GM21423 (cell line): ENCODE data around the gene CSTF1.

Experiments used
- ATAC-seq: cut with Tn5 transposase; IDR thresholded peaks from one replicate; pipeline ENCODE4 v1.9.1; 2021; ENCODE audit warnings: mild to moderate bottlenecking, moderate library complexity; ENCODE audit not compliant: unreplicated experiment

Gene CSTF1

DNA sequence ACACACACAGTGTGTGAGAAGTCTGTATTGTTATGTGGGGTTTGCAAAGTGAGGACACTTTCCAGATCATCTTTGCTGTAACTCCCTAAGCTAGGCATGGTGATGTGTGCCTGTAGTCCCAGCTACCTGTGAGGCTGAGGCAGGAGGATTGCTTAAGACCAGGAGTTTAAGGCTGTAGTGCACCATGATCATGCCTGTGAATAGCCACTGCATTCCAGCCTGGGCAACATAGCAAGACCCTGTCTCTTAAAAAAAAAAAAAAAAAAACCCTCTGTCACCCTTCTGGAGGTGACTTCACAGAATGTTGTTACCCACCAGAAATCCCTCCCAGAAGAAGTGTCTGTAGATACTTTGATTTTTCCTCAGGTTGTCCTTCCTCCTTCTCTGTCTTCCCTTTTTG, 34.5 kb downstream of the CSTF1 start:
- no peak for ATAC-seq

DNA sequence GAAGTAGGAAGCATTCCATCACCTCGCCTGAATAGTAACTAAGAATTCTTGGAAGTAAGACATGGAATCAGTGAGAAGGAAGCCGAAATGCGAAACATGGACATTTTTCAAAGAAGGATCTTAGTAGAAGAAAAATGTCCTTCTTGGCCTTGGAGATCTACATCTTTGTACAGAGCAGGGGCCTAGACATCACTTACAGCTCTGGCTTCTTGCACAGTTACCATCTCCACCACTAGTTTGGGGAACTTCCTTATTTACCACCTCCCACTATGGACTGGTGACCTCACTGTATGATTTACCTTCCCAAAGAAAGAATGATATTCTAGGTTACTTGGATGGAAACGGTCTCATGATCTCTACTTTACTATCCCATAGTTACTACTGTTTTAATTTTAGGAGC, 35.4 kb downstream of the CSTF1 start:
- no peak for ATAC-seq

DNA sequence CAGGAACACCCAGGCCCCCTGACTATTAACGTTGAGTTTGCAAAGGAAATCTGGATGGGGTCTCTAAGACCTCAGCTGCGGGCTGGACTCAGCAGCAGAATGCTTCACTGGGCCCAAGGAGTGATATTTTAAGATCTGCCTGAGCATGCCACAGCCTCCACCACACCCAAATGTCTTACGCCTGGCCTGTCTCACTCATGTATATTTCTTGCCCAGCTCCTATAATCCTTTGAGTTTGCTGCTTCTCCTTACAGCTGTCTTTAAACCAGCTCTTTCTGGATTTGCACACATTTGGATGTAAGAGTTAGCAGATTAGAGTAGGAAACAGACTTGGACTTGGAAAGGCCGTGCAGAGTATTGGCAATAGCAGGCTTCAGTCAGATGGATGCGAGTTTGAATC, 36.0 kb downstream of the CSTF1 start:
- no peak for ATAC-seq

DNA sequence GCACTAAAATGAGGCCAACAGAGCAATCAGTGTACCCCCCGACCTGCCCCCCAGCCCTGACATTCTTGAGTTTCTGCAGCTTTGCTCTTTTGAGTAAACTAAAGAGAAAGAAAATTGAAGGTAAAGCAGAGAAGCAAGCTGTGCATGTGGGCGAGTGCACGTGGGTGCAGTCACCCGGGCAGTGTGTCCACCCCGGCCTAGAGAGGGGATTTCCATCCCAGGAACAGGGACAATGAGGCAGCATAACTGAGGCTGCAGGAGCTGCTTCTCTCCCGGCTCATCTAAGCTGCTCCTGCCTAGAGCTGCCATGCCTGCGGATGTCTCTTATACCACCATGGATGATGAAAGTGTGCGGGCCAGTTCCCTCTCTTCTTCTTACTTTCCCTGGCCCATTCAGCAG, 36.4 kb downstream of the CSTF1 start:
- ATAC-seq = no peak

DNA sequence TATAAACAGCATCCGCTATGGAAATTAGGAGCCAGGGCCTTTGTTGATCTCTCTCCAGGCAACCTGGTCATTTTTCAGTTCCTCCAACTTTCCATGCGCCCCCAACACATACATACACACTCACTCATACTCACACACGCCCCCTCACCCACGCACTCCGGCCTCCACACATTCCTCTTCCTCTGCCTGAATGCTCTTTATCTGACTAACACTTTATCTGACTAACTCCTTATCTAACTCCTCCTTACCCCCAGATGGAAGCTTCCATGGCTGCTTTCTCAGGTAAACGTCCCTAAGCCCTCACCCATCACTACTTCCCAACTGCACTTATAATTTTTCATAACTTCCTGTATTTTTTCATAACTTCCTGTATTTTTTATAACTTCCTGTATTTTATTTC, 37.1 kb downstream of the CSTF1 start:
- ATAC-seq = no peak

DNA sequence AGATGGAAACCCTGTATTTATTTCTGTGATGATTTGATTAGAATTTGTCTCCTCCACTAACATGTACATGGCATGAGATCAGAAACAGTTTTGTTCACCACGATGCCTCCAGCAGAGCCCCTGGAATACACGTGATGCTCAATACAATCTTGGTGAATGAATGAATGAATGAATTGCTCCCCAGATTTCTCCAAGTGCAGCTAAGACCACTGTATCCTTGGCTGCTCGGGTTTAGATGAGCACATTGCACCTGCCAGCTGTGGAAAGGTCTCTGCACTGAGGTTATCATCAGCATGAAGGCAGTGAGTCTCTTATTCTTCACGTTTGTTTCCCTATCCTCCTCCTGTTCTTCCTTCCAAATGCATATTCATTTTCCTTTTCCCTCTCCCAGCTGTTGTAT, 37.5 kb downstream of the CSTF1 start:
- no peak for ATAC-seq

DNA sequence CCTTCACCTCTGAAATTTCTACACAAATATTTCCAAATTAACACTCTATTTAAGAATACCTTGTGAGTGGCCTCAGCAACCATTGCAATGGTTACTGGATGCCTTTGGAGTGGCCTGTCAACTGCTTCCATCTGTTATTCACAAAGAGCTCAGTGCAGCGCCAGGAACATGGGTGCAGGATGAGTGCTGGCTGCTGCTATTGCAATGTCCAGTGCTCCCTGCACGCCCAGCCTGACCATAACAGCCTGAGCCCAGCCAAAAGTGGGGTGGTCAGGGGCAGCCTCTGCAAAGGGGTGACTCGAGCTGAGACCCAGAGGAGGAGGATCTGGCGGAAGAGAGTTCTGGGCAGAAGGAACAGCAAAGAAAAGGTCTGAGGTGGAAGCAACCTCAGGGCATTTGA, 38.0 kb downstream of the CSTF1 start:
- no peak for ATAC-seq

DNA sequence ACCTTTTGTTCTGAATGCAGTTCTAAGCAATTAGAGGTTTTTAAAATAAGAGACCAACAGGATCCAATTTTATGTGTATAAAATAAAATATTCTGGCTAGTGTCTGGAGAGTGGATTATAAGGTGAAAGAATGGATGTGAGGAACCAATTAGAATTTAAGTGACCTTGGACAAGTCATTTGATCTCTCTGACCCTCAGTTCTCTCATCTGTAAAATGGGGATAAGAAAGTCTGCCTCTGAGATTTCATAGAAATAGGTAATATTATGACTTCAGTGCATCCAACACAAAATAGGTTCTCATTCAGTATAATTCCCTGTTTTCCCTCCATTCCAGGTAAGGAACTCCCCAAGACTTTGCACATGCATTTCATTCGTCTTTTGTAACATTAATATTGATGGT, 38.5 kb downstream of the CSTF1 start:
- ATAC-seq = no peak

DNA sequence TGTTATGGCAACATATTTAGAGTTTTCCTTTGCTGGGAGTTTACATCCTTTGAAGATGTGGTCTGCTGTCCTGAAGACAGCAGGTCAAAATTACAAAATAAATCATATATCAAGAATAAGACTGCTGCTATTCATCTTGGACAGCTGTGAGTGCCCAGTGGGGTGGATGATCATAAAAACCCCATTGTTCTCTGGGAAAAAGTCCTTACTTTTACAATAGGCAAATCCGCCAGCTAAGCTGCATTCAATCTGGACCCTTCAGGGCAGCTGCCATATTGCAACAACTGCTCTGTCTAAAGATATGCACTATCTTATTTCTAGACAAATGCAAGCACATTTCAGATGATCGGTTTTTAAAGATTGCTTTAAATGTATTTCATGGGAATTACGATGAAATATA, 39.0 kb downstream of the CSTF1 start:
- ATAC-seq = no peak

DNA sequence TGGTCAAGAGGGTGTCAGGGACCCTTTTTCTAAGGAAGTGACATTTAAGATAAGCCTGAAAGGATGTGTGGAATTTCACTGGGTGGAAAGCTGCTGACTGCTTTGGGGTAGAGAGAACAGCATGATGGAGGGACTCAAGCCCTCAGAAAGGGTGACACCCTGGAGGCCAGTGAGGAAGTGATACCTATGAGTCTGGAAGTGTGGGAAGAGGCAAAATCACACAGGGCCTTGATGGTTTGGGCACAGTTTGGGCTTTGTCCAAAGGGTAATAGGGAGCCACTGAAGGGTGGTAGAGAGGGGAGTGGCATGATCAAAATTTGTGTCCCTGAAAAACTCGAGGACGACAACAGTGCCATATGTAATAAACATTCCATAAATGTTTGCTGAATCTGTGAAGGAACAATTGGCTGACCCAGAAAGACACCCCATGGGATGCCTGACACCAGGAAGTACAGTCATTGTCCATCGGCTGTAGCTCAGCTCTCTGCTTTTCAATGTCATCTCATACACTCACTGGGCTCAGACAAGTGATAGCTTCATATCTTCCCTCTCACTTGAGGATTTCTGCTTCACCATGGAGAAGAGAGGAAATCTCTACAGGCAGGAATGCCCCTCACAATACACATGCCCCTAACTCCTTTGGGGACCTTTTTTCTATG, 40.9 kb downstream of the CSTF1 start:
- no peak for ATAC-seq

DNA sequence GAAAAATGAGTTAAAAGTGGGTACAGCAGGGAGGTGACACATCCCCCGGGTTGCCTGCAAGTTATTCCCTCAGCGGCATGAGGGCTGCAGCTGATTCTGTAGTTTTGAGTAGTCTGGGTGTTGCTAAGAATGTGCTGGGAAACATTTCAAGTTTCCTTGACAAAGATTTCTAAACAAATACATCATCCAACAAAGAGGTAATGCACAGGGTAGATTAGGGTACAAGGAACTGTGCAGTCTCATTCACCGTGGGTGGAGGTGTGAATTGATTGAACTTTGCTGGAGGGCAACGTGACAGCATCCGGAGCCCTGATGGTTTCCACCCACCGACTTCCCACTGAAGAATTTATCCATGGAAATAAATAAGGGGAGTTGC, 41.4 kb downstream of the CSTF1 start:
- ATAC-seq = no peak

DNA sequence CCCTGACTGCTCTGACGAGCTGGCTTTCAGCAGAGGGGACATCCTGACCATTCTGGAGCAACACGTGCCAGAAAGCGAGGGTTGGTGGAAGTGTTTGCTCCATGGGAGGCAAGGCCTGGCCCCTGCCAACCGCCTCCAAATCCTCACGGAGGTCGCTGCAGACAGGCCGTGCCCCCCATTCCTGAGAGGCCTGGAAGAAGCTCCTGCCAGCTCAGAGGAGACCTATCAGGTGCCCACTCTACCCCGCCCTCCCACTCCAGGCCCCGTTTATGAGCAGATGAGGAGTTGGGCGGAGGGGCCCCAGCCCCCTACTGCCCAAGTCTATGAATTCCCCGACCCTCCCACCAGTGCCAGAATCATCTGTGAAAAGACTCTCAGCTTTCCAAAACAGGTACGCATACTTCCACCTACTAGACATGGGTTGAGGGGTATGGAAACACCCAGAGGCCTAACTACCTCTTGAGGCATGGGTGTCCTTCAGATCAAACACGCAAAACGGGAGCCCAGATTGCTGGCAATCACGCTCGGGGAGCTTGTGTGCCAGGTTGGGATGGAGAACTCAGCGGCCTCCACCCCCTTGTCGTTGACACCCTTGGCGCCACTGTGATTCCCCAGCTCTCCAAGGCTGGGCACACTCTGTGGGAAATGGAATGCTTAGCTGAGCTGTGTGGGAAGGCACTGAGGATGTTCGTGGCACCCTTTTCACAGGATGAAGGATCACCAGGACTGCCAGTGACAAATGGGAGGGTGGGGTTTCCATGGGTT, 44.9 kb downstream of the CSTF1 start:
- no peak for ATAC-seq

DNA sequence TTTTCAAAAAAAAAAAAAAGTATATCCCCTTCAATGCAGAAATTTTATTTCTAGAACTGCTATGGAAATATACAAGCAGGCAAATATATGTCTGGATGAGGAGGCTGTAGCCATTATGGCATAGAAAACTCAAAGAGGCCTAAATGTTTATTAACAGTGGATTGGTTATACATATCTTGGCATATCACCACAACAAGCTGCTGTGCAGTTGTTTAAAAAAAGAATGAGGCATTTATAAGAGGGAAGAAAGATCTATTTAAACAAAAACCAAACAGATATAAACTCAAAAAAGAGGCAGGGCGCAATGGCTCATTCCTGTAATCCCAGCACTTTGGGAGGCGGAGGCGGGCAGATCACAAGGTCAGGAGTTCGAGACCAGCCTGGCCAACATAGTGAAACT, 45.8 kb downstream of the CSTF1 start:
- no peak for ATAC-seq

DNA sequence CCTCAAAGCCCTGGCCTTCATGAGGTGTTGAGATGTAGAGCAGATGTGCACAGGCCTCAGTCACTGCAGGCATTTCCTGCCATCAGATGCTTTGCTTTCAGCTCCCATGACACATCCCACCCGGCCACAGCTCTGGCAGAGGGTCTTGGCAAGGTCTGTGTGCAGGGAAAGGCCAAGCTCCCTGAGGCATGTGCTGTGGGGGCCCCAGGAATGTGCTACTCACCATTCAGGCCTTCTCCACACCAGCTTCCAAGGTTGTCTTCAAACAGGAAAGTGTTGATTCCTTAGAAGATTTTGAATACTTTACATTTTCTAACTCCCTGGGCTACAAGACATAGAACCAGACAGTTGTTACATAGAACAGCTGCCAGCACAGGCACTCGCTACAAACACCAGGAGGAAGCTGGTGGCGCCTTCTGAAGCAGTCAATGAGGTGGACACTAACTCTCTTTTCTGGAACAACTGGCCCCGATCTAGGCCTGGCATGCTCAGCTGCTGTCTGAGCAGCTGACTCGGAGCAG, 47.4 kb downstream of the CSTF1 start:
- no peak for ATAC-seq

DNA sequence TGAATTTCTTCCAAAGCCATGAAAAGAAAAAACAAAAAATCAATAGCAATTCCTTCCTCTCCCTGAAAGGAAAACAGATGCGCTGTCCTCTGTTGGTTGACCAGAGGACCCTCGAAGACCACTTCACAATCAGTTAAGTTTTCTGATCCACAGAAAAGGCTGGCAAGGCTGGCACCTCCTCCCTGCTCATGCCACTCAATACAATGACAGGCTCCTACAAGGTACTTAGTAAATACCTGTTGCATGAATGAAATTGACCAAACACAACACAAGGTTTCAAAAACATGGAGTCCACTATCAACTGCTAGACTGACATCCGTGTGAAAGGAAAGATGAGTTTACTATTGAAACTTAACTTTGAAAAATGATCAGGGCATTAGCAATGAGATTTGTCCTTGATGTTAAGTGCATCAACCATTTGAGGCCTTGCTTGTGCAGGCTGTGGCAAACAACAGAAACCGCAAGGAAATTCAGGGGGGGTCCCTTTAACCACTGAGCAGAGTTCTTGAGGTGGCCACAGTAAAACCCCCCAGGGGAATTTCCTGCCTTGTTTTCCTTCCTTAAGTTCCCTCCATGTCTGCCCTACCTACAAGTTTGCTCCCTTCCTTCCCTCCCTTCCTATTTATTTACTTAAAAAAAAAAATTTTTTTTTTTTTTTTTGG, 48.0 kb downstream of the CSTF1 start:
- ATAC-seq = peak; percentile 74

DNA sequence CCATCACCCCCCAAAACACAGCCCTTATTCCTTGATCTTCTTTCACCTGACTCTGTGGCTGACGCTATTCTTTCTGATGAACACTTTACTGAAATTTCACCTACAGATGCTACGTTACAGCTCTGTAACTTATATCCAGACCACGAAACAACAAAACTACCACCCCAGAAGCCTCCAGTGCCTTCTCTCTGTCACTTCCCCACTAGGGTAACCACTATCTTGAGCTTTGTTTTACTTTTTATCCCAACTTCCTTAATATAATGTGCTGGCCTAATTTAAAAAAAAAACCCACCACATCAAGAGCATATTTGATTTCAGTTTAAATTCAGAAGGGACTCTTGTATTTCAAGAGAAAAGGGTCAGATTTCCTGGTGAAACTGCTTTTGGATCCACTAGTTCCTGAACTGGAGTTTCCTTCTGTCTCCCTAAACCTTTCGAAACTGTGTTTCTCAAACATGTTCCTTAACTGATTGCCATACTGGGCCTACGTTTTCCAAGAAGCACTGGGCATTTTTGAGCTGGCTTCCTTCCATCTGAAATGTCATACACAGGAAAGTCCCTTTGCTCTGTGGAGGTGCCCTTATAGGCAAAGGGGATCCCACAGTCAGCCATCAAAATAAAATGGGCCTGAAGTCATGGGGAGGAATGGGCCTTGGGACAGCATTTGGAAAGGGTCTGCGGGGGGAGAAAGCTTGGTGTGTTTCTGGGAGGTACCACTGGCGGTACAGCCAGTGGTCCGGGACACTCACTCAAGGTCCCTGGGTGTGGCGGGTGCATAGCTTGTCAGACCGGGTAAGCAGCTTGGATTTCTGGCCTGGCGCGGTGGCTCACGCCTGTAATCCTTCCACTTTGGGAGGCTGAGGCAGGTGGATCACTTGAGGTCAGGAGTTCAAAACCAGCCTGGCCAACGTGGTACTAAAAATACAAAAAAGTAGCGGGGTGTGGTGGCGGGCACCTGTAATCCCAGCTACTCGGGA, 50.2 kb downstream of the CSTF1 start:
- no peak for ATAC-seq

DNA sequence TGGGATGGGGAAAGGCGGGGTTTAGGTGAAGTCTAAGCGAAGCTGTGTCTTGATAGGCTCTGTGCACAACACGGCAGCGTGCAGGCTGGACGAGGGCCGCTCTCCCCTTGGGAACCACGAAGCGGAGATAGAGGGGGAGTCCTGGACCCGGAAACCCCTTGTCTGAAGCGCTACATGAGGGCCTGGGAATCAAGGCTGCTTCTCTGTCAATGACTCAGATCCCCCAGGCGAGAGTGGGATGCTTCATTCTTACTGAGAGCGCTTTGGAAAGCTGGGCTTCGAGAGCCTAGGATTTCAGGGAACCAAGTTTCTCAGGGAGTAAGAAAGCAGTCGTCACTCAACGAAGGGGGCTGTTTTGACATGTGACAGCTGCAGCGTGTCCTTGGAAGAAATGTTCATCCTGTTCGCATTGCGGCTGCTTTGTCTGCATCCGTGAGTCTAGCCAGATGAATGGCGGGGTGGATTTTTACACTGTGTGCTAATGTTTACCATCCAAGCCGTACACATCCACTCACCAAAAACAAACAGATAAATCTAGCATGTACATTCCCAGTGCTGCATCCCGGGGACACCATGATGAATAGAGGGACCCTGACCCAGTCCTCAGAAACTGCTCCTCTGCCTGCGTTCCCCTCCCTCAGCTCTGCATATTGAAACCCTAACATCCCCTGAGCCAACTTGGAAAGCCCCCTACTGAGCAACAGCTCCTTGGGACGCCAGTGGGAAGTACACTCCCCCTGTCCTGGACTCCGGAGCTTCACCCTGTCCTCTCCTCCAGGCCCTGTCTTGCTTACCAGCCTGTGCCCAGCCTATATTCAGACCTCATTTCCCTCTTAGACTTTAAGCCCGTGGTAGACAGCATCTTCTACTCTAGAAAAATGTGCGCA, 51.5 kb downstream of the CSTF1 start:
- ATAC-seq = no peak

DNA sequence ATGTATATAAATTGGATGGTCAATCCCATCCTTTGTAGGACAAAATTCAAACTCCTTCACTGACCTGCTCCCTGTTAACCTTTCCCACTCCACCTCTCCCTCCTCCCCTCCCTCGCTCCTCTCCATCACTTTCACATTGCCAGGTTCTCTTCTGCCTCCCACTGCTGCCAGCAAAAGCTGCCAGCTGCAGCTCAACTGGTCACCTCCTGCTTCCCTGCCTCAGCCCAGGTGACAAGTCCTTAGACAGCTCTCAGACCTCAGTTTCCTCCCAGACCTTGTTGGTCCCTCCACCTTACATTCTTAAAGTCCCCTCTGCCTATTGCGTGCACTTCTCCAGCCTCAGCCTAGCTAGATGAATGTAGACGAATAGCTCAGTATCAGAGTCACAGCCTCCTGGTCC, 52.7 kb downstream of the CSTF1 start:
- ATAC-seq = no peak

DNA sequence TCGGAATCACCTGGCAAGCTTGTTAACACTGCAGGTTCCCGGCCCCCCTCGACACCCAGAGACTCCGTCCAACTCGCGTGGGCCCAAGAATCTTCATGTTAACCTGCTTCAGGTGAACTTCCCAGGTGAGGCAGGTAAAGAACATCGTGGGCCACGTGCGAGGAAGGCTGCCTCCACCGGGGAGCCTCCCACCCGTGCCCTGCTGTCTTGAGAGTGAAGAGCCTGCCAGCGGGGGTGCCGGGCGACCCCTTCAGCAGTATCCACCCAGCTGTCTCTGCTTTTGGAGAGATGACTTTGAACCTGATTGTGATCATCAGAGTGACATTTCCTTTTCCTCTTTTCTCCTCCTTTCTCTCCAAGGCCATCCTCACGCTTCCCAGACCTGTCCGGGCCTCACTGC, 53.1 kb downstream of the CSTF1 start:
- no peak for ATAC-seq

DNA sequence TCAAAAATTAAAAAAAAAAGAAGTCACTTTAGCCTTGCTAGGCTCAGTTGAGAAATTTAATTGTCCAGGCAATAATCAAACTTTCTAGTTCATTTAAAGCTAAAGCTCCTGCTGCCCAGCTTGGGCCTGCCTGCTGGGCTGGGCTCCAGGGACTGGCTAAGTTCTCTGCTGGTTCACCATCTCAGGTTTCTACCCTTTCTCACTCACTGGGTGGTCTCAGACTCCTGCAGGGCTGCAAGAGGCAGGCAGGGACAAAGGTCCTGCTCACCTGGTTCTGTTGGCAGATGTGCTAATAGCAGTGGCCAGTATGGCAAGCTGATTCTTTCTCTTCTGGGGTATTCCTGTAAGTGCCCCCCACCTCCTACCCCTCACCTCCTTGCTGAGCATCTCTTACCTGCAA, 54.8 kb downstream of the CSTF1 start:
- ATAC-seq = no peak
